DND-41 (cell line): Measurements from ENCODE around the gene C1orf21.

Experiments used
- CTCF ChIP-seq: IDR thresholded peaks from 2 replicates; pipeline ENCODE4 v1.5.1; 2012; ENCODE audit warnings: borderline replicate concordance, low read length, moderate library complexity, mild to moderate bottlenecking; ENCODE audit not compliant: poor library complexity, severe bottlenecking; ENCODE audit errors: extremely low read depth
- EZH2 ChIP-seq: IDR thresholded peaks from 3 replicates; pipeline ENCODE4 v1.6.1; 2012; ENCODE audit warnings: borderline replicate concordance, low read depth, mild to moderate bottlenecking, moderate library complexity, low read length, inconsistent platforms; ENCODE audit not compliant: severe bottlenecking

- TF ChIP-seq CTCF (no peak), EZH2 (no peak)
These were observed 158.8 kb downstream of the C1orf21 start for GRCh38 chr1:184545601-184546000.
